Fibroblast of pulmonary artery (primary cell): ENCODE measurements around the gene GRAMD2A.

Experiments
- DNase-seq: peaks from one replicate; pipeline ENCODE4 v3.0.0-alpha.2; 2010; ENCODE audit warnings: low read depth
- H3K4me3 ChIP-seq: replicated peaks from 2 replicates; pipeline ENCODE4 v1.5.1; 2011; ENCODE audit warnings: low read depth, mild to moderate bottlenecking, control low read depth, low read length, moderate library complexity
- CTCF ChIP-seq: IDR thresholded peaks from 2 replicates; pipeline ENCODE4 v1.5.1; 2011; ENCODE audit warnings: mild to moderate bottlenecking, control low read depth, low read length, inconsistent platforms; ENCODE audit errors: missing control alignments

GRAMD2A gene

GRCh38 chr15:72197460-72198355 lies at the start of gene GRAMD2A:
GRAMD2A (minus strand) TSS chr15:72197787.
- TF ChIP-seq CTCF: no peak
- peak within 1 kb of the TSS; percentile 35 for H3K4me3 ChIP-seq
- peak; percentile 29 for DNase-seq

- no peak for DNase-seq
- no peak overlapping the region for H3K4me3 ChIP-seq
- no peak for TF ChIP-seq CTCF
Measured at GRCh38 chr15:72242775-72243370, 45.3 kb upstream of the GRAMD2A start.

- no peak for DNase-seq
- no peak for TF ChIP-seq CTCF
- H3K4me3 ChIP-seq: no peak overlapping the region
Measured at GRCh38 chr15:72239652-72240051, 42.1 kb upstream of the GRAMD2A start.

GRCh38 chr15:72238586-72238985 lies 41.0 kb upstream of the GRAMD2A start:
- TF ChIP-seq CTCF: no peak
- DNase-seq: no peak
- H3K4me3 ChIP-seq: no peak overlapping the region

GRCh38 chr15:72237853-72238224 lies 40.3 kb upstream of the GRAMD2A start:
- peak; percentile 4 for DNase-seq
- TF ChIP-seq CTCF: no peak
- H3K4me3 ChIP-seq: no peak overlapping the region

GRCh38 chr15:72237029-72237852 lies 39.7 kb upstream of the GRAMD2A start:
- peak; percentile 96 for DNase-seq
- H3K4me3 ChIP-seq: peak overlapping the region; percentile 50
- TF ChIP-seq CTCF: no peak
